ENCODE measurements around the gene BNC2.

- TF ChIP-seq CTCF (IDR thresholded peaks at IDR 0.05), result no peak
- no peak for TF ChIP-seq EZH2phosphoT487 (IDR thresholded peaks at IDR 0.05)
- TF ChIP-seq EZH2 (IDR thresholded peaks at IDR 0.05), result no peak
Measured at GRCh38 chr9:16625161-16625631, 245.3 kb downstream of the BNC2 start.
